B cell (primary cell): ENCODE data around the gene NBEAL2. TPM values are rescaled to one million over a fixed set of nuclear protein-coding genes. Genes with fewer than 3 reads are reported as not detected.
A peak's percentile ranks its signal among the peaks of the same experiment; 100 is the strongest.

Experiments
- ATAC-seq: fragments of 200-7000 bp; cut with Tn5 transposase; one replicate; pipeline ENCODE4 v1.10.0; 2021; ENCODE audit warnings: low read depth, mild to moderate bottlenecking, moderate number of reproducible peaks, moderate library complexity
- CTCF ChIA-PET: fragments of 350-600 bp; sonication (Branson Sonifier 250); formaldehyde crosslinking; loops from one replicate; lab custom pipeline; 2021; ENCODE audit warnings: antibody characterized with exemption, inconsistent platforms; lab: Charles Lee
- POLR2A ChIA-PET: fragments of 350-600 bp; sonication (Branson Sonifier 250); formaldehyde crosslinking; loops from one replicate; lab custom pipeline; 2021; ENCODE audit warnings: antibody characterized with exemption; lab: Charles Lee
- DNase-seq: peaks from one replicate; pipeline ENCODE4 v3.0.0; 2013
- H2AFZ ChIP-seq: 2 replicates; pipeline ENCODE4 v1.6.1; 2012; ENCODE audit warnings: mild to moderate bottlenecking, low read depth, low read length; ENCODE audit not compliant: insufficient read depth, poor library complexity, severe bottlenecking
- H3K27ac ChIP-seq, 2 donors: 1 replicate in 1 of 2; 2 replicates in 1 of 2; pipeline ENCODE4 v1.5.1; 2012 to 2013; ENCODE audit warnings: low read length in 2 of 2, mild to moderate bottlenecking in 2 of 2, moderate library complexity in 1 of 2
- H3K27me3 ChIP-seq, 4 experiments: fragments of 200-600 bp in 1 of 4; sonication (generic) in 1 of 4; replicated peaks in 1 of 4; 1 replicate in 2 of 4; 2 replicates in 2 of 4; pipeline versions ENCODE4 v1.6.1 to v1.7.0; 2013 to 2016; ENCODE audit warnings: low read length in 3 of 4, mild to moderate bottlenecking in 2 of 4, mixed read lengths in 1 of 4, moderate library complexity in 1 of 4; ENCODE audit not compliant: insufficient read depth in 4 of 4, control insufficient read depth in 3 of 4; ENCODE audit errors: control extremely low read depth in 1 of 4
- H3K36me3 ChIP-seq, 2 experiments: replicated peaks in 1 of 2; 1 replicate in 1 of 2; 2 replicates in 1 of 2; pipeline versions ENCODE4 v1.6.1 to v1.7.1; 2013; ENCODE audit warnings: low read length in 1 of 2; ENCODE audit not compliant: insufficient read depth in 2 of 2, control insufficient read depth in 1 of 2; ENCODE audit errors: control extremely low read depth in 1 of 2, extremely low read depth in 1 of 2
- H3K4me1 ChIP-seq, 2 donors: fragments of 200-600 bp in 1 of 2; sonication (generic) in 1 of 2; 1 replicate in 1 of 2; 2 replicates in 1 of 2; pipeline versions ENCODE4 v1.5.1 to v1.6.1; 2013 to 2017; ENCODE audit warnings: low read length in 2 of 2; ENCODE audit not compliant: control insufficient read depth in 2 of 2, insufficient read depth in 2 of 2
- H3K4me2 ChIP-seq: replicated peaks from 2 replicates; pipeline ENCODE3; 2012; ENCODE audit warnings: mild to moderate bottlenecking, low read depth, low read length; ENCODE audit not compliant: poor library complexity, severe bottlenecking
- H3K4me3 ChIP-seq, 5 experiments: fragments of 200-600 bp in 1 of 5; sonication (generic) in 1 of 5; 1 replicate in 3 of 5; 2 replicates in 2 of 5; pipeline versions ENCODE4 v1.5.1 to v1.7.0; 2011 to 2016; ENCODE audit warnings: low read length in 4 of 5, mild to moderate bottlenecking in 4 of 5, low read depth in 2 of 5, control low read depth in 1 of 5, moderate library complexity in 1 of 5; ENCODE audit not compliant: insufficient read depth in 1 of 5; ENCODE audit errors: control extremely low read depth in 1 of 5, extremely low read depth in 1 of 5
- H3K79me2 ChIP-seq: fragments of 200-600 bp; sonication (generic); one replicate; pipeline ENCODE4 v1.6.0; 2016; ENCODE audit warnings: low read length; ENCODE audit not compliant: control insufficient read depth, insufficient read depth
- H3K9ac ChIP-seq: fragments of 200-600 bp; sonication (generic); 2 replicates; pipeline ENCODE4 v1.6.1; 2017; ENCODE audit warnings: mild to moderate bottlenecking, low read length, moderate library complexity
- H3K9me3 ChIP-seq, 3 donors: one replicate each; pipeline versions ENCODE4 v1.6.1 to v1.7.1; 2013; ENCODE audit warnings: low read length in 2 of 3; ENCODE audit not compliant: control insufficient read depth in 2 of 3, insufficient read depth in 1 of 3; ENCODE audit errors: control extremely low read depth in 1 of 3
- H4K20me1 ChIP-seq: 2 replicates; pipeline ENCODE4 v1.6.0; 2012; ENCODE audit warnings: mild to moderate bottlenecking, low read length; ENCODE audit not compliant: insufficient read depth, control insufficient read depth, poor library complexity, severe bottlenecking
- H3K27ac Mint-ChIP-seq: one replicate; pipeline ENCODE4 v1.8.0; 2021; ENCODE audit warnings: mixed read lengths
- H3K27me3 Mint-ChIP-seq: one replicate; pipeline ENCODE4 v1.8.0; 2021; ENCODE audit warnings: mixed read lengths
- H3K4me1 Mint-ChIP-seq: one replicate; pipeline ENCODE4 v1.8.0; 2021; ENCODE audit warnings: mixed read lengths
- H3K4me3 Mint-ChIP-seq: one replicate; pipeline ENCODE4 v1.8.0; 2021; ENCODE audit warnings: mixed read lengths
- H3K9me3 Mint-ChIP-seq: one replicate; pipeline ENCODE4 v1.8.0; 2022; ENCODE audit warnings: mixed read lengths; ENCODE audit not compliant: insufficient read depth
- EZH2 ChIP-seq: IDR thresholded peaks from 2 replicates; pipeline ENCODE4 v1.6.1; 2012; ENCODE audit warnings: borderline replicate concordance, low read depth, mild to moderate bottlenecking, moderate library complexity, low read length; ENCODE audit not compliant: insufficient read depth, poor library complexity, severe bottlenecking
- WGBS: methylation state at CpG from one replicate; pipeline ENCODE4 v1.1.5; 2013; ENCODE audit warnings: missing lambda C conversion rate; ENCODE audit not compliant: insufficient coverage; 5-methylcytosine and 5-hydroxymethylcytosine counted together
- intact Hi-C: fragments of 100-400 bp; cut with micrococcal nuclease; formaldehyde crosslinking; loops from one replicate; pipeline ENCODE4 v1.10.0; 2022
- polyA plus RNA-seq: library from polyadenylated mRNA; depleted of rRNA; stranded (reverse); fragments of >200 nt; gene quantifications from 2 replicates; pipeline ENCODE4 v1.2.3, GENCODE V29; 2012
- total RNA-seq, 2 donors: library from RNA; stranded (reverse); fragments of 120-200 nt in 1 of 2; gene quantifications; 1 replicate in 1 of 2; 2 replicates in 1 of 2; pipeline versions ENCODE4 v1.2.3 to v1.2.4, GENCODE V29; 2013 to 2022
- TF ChIP-seq, protein P1 (sequence below): fragments of 200-600 bp; IDR thresholded peaks from one replicate; pipeline ENCODE4 v1.8.0; 2022; ENCODE audit warnings: antibody characterized with exemption, mild to moderate bottlenecking

The NBEAL2 gene
- total and polyA plus RNA-seq, 2 donors (not counting 1 experiment from before 2014, with no cell fraction given) = 63.8 to 155 TPM

DNA sequence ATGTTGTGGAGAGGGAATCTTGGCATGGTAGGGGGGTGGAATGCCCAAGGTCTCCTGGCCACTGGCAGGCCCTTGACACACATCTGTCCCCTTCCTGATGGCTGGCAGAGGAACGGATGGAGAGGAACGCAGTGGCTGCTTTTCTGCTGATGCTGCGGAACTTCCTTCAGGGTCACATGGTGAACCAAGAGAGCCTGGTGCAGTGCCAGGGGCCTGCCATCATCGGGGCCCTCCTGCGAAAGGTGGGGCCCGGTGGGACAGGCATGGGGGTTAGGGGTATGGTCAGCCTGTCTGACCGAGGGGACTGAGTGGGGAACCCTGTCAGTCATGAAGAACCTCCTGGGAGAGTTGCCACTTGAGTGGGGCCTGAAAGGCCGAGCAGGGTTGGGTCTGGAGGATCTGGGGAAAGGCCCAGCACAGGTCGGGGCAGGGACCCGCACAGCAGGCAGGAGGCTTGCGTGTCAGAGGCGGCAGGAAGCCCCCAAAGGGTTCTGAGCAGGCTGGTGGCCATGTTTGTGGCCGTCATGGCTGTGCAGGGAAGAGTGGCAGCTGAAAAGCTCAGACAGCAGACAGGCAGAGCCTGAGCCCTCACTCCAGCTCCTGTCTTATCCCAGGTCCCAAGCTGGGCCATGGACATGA, 18.1 kb downstream of the NBEAL2 start:
- Histone ChIP-seq H3K79me2 (peaks cover 24% of the 10 kb centered on the region), H3K4me2 (no peak overlapping the region), H3K36me3 (peaks cover 0 to 52% of the 10 kb centered on the region in 2 experiments), H3K9me3 (no peaks in the 10 kb centered on the region), H3K27me3 (no peaks in the 10 kb centered on the region), H3K4me3 (no peak overlapping the region), H4K20me1 (no peaks in the 10 kb centered on the region), H2AFZ (no peak overlapping the region), H3K4me1 (peaks cover 3 to 16% of the 10 kb centered on the region in 2 donors), H3K9ac (no peak overlapping the region), H3K27ac (no peak overlapping the region)
- H3K4me3 Mint-ChIP-seq = no peak overlapping the region
- H3K9me3 Mint-ChIP-seq = no peaks in the 10 kb centered on the region
- TF ChIP-seq, protein P1, sequence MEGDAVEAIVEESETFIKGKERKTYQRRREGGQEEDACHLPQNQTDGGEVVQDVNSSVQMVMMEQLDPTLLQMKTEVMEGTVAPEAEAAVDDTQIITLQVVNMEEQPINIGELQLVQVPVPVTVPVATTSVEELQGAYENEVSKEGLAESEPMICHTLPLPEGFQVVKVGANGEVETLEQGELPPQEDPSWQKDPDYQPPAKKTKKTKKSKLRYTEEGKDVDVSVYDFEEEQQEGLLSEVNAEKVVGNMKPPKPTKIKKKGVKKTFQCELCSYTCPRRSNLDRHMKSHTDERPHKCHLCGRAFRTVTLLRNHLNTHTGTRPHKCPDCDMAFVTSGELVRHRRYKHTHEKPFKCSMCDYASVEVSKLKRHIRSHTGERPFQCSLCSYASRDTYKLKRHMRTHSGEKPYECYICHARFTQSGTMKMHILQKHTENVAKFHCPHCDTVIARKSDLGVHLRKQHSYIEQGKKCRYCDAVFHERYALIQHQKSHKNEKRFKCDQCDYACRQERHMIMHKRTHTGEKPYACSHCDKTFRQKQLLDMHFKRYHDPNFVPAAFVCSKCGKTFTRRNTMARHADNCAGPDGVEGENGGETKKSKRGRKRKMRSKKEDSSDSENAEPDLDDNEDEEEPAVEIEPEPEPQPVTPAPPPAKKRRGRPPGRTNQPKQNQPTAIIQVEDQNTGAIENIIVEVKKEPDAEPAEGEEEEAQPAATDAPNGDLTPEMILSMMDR = no peak
- TF ChIP-seq EZH2 = no peak
- intact Hi-C loops = loop anchor here (1.0 kb wide), 3 partner anchors 20 to 131 kb away; no protein-coding TSS in a partner anchor
- peaks cover 10% of the 10 kb centered on the region for H3K4me1 Mint-ChIP-seq
- DNase-seq (no peak), ATAC-seq (no peak)
- CTCF ChIA-PET = interaction anchor here (0.9 to 12.1 kb wide), 18 partner anchors 13 to 290 kb away, joined by 3 to 146 read pairs (median 4); partner anchors contain the start of genes CCDC12 and NBEAL2
- WGBS = 82% methylated on average over 13 of the region's 13 CpGs
- no peaks in the 10 kb centered on the region for H3K27me3 Mint-ChIP-seq
- POLR2A ChIA-PET = interaction anchor here (1.8 kb wide), 1 partner anchor 12 kb away, joined by 4 read pairs; no protein-coding TSS in a partner anchor
- H3K27ac Mint-ChIP-seq = peak overlapping the region; percentile 53
